Glutamatergic neuron (in vitro differentiated cells): ENCODE results near the gene LSS. TPM values are rescaled to one million over a fixed set of nuclear protein-coding genes. Genes with fewer than 3 reads are reported as not detected.

Source experiments
- DNase-seq: peaks from one replicate; pipeline ENCODE4 v3.0.0; 2022
- H3K27ac Mint-ChIP-seq: one replicate; pipeline ENCODE4 v1.8.0; 2020; ENCODE audit warnings: mild to moderate bottlenecking, mixed read lengths, inconsistent platforms; ENCODE audit not compliant: unreplicated experiment
- H3K27me3 Mint-ChIP-seq: one replicate; pipeline ENCODE4 v1.8.0; 2020; ENCODE audit warnings: mild to moderate bottlenecking, moderate library complexity, mixed read lengths, inconsistent platforms; ENCODE audit not compliant: unreplicated experiment
- H3K36me3 Mint-ChIP-seq: one replicate; pipeline ENCODE4 v1.8.0; 2020; ENCODE audit warnings: mild to moderate bottlenecking, mixed read lengths, inconsistent platforms; ENCODE audit not compliant: unreplicated experiment
- H3K4me1 Mint-ChIP-seq: one replicate; pipeline ENCODE4 v1.8.0; 2020; ENCODE audit warnings: mild to moderate bottlenecking, low read depth, mixed read lengths, inconsistent platforms; ENCODE audit not compliant: unreplicated experiment
- H3K4me3 Mint-ChIP-seq: one replicate; pipeline ENCODE4 v1.8.0; 2020; ENCODE audit warnings: mild to moderate bottlenecking, mixed read lengths, inconsistent platforms; ENCODE audit not compliant: unreplicated experiment
- H3K9me3 Mint-ChIP-seq: one replicate; pipeline ENCODE4 v1.8.0; 2020; ENCODE audit warnings: mild to moderate bottlenecking, moderate library complexity, mixed read lengths, inconsistent platforms; ENCODE audit not compliant: unreplicated experiment
- CTCF ChIP-seq: fragments of 200-600 bp; sonication (generic); IDR thresholded peaks from one replicate; pipeline ENCODE4 v1.5.0; 2021; ENCODE audit not compliant: partially characterized antibody, unreplicated experiment
- total RNA-seq: library from RNA; stranded (reverse); fragmentation: NEBNext Ultra II Directional; extraction: Animal tissue kit (Norgen Biotek cat#: 25700); gene quantifications from one replicate; pipeline ENCODE4 v1.2.1, GENCODE V29; 2021; ENCODE audit not compliant: unreplicated experiment

The LSS gene
- total RNA-seq, 1 donor from 2014 or later = 390 TPM

GRCh38 chr21:46255758-46256337, 27.3 kb upstream of the LSS start:
- Mint-ChIP-seq H3K27me3 (peaks cover 11% of the 10 kb centered on the region), H3K4me3 (no peak overlapping the region), H3K36me3 (no peaks in the 10 kb centered on the region), H3K4me1 (peaks cover 17% of the 10 kb centered on the region), H3K27ac (no peak overlapping the region), H3K9me3 (peaks cover 2% of the 10 kb centered on the region)
- DNase-seq = no peak
- no peak for TF ChIP-seq CTCF

GRCh38 chr21:46255166-46255565, 26.6 kb upstream of the LSS start:
- H3K4me3 Mint-ChIP-seq = no peak overlapping the region
- H3K36me3 Mint-ChIP-seq = no peaks in the 10 kb centered on the region
- peaks cover 9% of the 10 kb centered on the region for H3K27me3 Mint-ChIP-seq
- no peak overlapping the region for H3K27ac Mint-ChIP-seq
- H3K4me1 Mint-ChIP-seq = peaks cover 17% of the 10 kb centered on the region
- no peak for DNase-seq
- H3K9me3 Mint-ChIP-seq = peaks cover 2% of the 10 kb centered on the region
- TF ChIP-seq CTCF = no peak

GRCh38 chr21:46254208-46254975, 25.8 kb upstream of the LSS start:
- Mint-ChIP-seq H3K27ac (peak overlapping the region; percentile 50), H3K36me3 (no peaks in the 10 kb centered on the region), H3K9me3 (peaks cover 2% of the 10 kb centered on the region), H3K4me1 (peaks cover 17% of the 10 kb centered on the region), H3K4me3 (no peak overlapping the region), H3K27me3 (peaks cover 9% of the 10 kb centered on the region)
- no peak for DNase-seq
- no peak for TF ChIP-seq CTCF

GRCh38 chr21:46253610-46254124, 25.1 kb upstream of the LSS start:
- no peak for DNase-seq
- peaks cover 9% of the 10 kb centered on the region for H3K27me3 Mint-ChIP-seq

More at GRCh38 chr21:46253610-46254124, 25.1 kb upstream of the LSS start:
- TF ChIP-seq CTCF = no peak
- Mint-ChIP-seq H3K4me1 (peaks cover 17% of the 10 kb centered on the region), H3K4me3 (peak overlapping the region; percentile 7), H3K9me3 (peaks cover 2% of the 10 kb centered on the region), H3K36me3 (no peaks in the 10 kb centered on the region), H3K27ac (no peak overlapping the region)
